NCI-H510A treated with DMSO at 0.1 percent for 48 hours (cell line): ENCODE measurements around the gene MEIS3.

Source experiments
- DNase-seq: peaks from one replicate; lab custom pipeline; 2025; lab: John Stamatoyannopoulos, UW

MEIS3 gene

DNA sequence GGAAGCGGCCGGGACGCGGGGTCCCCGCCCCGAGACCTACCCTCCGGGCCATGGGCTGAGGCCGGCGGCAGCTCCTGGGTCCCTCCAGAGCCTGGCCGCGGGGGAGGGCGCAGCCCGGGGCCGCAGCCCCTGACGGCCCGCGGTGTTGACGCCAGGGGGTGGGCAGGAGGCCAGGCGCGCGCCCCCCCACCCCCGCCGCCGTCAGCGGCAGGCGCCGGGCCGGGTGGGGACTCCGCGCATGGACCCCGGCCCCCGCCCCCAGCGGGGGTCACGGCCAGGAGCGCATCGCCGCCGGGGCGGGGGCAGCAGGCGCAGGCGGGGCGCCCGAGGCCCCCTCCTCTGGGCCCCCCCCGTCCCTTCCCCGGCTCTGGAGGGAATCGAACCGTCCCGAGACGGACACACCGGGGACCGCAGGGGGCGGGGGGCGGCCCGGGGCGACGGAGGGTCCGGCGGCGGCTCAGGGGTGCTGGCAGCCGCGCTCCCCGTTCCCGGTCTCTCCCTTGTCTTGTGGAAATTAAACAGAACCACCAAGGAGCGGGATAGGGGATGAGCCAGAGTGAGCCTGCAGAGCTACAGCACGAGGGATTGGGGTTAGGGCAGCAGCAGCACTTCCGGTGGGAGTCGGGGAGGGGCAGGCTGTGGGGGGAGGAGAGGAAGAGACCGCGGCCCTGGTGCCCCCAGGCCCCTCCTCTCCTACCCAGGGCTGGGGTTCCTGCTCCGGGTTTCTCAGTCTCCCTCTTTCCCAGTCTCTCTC, at the start of gene MEIS3:
Gene MEIS3, minus strand, starts transcription at position 498 of the 754 bp plus-strand sequence. Its CDS starts 446 bp downstream, at position 52.
- DNase-seq, result no peak

DNA sequence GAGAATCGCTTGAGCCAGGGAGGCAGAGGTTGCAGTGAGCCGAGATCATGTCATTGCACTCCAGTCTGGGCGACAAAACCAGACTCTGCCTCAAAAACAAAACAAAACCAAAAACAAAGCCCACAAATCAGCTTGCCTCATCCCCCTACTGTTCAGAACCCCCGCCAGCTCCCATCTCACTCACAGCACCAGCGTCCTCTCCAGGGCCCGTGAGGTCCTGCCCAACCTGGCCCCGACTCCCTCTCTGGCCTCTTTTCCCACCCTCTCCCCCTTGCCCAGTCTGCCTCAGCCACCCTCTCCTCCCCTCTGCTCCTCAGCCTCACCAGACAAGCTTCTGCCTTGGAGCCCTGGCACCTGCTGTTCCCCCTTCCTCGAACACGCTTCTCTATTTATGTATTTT, 48.6 kb upstream of the MEIS3 start:
- DNase-seq, result no peak

- DNase-seq, result no peak
These were observed 46.6 kb upstream of the MEIS3 start for GRCh38 chr19:47465957-47466356.

DNA sequence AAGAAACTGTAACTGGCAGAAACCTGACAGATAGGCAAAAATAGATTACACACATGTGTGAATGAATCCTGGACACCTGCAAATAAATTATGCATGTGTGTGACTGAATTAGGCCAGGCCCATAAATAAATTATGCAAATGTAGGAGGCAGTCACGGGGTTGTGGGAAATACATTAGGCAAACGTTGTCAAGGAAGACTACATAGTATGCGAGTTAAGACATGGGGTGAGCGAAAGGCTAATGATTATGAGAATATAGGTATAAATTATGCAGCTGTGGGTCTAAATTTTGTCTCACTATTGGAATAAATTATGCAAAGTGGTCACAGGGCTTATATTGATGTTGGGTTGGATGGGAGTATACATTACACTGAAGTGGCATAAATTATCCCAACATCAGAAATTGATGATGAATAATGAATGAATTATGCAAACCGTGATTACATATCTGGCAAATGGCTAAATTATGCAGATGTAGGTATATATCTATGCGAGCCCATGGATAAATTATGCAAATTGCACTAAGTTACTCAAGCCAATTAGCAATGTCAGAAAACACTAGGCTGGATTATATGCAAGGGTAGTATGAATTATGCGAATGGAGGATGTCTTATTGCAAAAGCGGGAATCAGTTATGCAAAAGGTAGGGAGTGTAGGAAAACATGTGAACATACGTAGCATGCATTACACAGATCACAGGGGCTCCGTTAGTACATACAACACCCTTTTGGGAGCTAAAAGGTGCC, 45.5 kb upstream of the MEIS3 start:
- no peak for DNase-seq

DNA sequence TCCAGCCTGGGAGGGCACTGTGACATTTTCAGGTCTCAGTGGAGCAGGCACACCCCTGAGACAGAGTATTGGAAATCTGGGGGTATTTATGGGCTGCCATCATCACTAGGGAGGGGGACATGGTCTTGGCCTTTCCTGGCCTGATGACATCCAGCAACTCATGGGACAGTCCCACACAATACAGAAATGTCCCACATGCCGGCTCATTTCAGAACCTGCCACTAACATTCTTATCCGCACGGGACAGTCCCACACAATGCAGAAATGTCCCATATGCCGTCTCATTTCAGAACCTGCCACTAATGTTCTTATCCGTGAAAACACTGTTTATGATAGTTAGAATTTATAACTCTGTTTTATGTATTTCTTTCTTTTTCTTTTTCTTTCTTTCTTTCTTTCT, 42.5 kb upstream of the MEIS3 start:
- no peak for DNase-seq

DNA sequence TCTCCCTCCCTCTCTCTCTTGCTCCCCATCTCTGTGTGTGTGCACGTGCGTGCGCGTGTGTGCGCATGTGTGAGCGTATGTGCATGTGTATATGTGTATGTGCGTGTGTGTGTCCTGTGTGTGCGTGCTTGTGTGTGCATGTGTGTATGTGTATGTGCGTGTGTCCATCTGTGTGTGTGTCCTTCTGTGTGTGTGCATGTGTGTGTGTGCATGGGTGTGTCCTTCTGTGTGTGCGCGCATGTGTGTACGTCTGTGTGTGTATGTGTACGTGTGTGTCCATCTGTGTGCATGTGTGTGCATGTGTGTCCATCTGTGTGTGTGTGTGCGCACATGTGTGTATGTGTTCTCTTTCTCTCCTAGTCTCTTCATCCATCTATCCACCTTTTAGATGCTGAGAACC, 40.1 kb upstream of the MEIS3 start:
- no peak for DNase-seq

GRCh38 chr19:47458672-47459071, 39.3 kb upstream of the MEIS3 start:
- DNase-seq, result no peak

GRCh38 chr19:47456721-47457474, 37.6 kb upstream of the MEIS3 start:
- no peak for DNase-seq

- no peak for DNase-seq
These were observed 31.2 kb upstream of the MEIS3 start for GRCh38 chr19:47450478-47450877.

DNA sequence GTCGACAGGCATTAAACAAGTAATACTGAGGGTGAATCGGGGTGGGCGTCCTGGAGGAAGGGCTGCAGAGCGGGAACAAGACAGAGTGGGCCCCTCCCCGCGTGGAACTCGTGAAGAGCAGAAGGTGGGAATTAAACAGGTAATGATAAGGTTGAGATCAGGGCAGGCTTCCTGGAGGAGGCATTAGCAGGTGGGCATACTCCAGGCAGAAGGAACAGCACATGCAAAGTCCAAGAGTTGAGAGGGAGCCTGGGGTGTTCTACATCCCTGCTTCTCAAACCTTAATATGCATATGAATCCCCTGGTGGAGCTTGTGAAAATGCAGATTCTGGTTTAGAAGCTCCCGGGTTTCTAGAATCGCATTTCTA, 29.0 kb upstream of the MEIS3 start:
- DNase-seq, result no peak

DNA sequence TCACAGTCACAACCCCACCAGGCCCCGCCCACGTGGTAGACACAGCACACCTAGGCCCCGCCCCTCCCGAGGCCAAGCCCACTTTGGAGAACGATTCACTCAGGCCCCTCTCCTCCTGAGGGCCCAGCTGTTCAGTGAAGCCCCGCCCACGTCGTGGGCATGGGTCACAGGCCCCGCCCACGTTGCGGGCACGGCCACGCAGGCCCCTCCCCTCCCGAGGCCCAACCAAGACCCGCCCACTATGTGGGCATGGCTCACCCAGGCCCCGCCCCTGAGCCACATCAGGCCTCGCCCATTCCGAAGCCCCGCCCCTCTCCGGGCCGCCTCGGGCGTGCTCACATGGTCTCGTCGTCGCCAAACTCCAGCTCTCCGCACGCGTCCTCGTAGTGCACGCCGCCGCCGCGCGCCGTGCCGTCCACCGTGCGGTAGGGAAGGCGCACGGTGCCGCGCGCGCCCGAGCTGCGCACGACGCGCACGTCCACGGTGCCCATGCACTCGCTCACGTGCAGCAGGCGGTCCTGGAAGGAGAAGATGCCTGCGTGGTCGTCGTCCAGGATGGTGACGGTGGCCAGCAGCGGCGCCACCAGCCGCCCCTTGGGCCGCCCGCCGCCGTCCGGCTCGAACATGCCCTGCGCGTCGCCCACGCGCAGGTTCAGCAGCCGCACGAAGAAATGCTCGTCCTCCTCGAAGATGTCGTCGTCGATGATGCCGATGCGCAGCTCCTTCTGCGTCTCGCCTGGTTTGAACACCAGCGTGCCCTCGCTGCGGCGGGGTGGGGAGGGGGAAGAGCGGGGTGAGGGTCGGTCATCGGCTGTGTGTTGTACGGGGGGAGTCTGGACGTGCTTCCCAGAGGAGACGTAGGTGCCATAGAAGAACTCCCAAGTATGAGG, 28.4 kb upstream of the MEIS3 start:
- no peak for DNase-seq

- no peak for DNase-seq
These were observed 27.5 kb upstream of the MEIS3 start for GRCh38 chr19:47446534-47447469.

DNA sequence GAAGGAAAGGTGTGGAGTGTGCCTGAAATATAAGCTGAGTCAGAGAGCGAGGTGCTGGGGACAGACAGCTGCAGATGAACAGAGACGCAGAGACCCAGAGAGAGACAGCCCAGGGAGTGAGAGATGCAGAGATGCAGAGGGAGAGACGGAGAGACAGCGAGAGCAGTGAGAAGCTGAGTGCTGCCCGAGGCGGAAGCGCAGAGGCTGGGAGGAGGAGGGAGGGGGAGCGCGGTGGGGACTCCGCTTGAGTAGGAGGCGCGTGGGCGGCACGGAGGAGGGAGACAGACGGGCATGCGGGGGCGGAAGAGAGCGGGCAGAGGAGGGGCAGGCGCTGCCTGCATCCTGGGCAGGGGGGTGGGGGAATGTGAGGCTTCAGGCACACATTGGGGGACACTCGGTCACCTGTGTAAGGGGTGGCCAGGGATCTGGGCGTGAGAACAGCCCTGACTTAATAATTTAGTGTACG, 26.6 kb upstream of the MEIS3 start:
- peak; percentile 27 for DNase-seq

GRCh38 chr19:47445527-47445926, 26.2 kb upstream of the MEIS3 start:
- DNase-seq, result no peak

GRCh38 chr19:47444388-47444821, 25.1 kb upstream of the MEIS3 start:
- no peak for DNase-seq

DNA sequence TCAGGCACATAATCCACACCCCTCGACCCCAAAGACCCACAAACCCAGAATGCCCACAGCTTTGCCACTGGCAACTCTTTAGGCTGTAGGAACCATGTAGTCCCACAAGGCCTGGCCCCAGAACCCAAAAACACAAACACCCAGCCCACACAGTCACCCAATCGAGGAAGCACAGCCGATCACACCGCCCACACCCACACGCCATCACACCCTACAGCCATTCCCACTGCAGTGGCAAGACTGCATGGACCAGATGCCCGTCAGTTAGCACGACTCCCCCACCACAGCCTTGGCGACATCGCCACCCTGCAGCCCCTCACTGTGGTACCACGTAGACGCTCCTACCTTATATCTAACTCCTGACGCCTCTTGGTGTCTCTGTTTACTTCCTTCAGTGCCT, 24.0 kb upstream of the MEIS3 start:
- DNase-seq, result no peak

- DNase-seq, result no peak
These were observed 19.5 kb upstream of the MEIS3 start for GRCh38 chr19:47438793-47439220.

DNA sequence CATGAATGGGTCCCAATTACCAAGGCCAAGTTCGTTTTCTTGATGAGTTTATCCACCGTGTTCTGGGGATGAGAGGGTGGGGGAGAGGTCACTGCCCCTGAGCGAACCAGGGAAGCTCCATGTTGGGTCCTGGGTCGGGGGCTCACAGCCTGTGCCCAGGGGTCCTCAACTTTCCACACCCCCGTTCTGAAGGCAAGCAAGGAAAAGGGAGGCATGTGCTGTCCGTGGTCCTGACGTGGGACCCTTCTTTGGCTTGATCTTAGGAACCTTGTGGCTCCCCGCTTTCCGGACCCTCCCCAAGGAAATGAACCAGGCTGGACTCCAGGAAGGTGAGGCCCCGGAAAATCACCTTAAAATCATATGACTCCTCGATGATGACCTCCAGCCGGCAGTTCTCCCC, 18.2 kb upstream of the MEIS3 start:
- DNase-seq, result no peak

- DNase-seq, result peak; percentile 66
These were observed 17.5 kb upstream of the MEIS3 start for GRCh38 chr19:47436712-47437401.

DNA sequence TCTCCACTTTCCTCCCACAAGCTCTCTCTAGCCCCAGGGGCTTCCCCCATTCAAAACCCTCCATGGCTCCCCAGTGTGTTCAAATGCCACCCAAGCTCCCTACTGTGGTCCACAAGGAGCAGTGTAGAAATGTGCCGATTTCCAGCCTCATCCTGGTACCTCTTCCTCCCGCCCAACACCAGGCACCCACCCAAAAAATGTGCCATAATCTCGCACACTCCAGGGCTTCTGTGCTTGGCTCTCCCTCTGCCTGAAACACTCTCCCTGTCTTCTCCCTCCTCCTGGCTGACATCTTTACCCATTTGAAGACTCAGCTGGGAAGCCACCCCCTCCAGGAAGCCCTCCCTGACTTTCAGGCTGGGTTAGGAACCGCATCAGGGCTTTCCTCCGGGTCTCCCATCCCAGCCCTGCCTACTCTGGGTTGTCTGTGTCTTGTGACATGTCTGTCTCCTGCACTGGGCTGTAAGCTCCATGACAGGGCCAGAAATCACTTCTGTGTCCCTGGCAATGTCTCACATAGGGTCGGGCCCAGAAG, 16.6 kb upstream of the MEIS3 start:
- DNase-seq, result no peak
